ENCODE measurements around the gene HAAO.

HAAO gene

DNA sequence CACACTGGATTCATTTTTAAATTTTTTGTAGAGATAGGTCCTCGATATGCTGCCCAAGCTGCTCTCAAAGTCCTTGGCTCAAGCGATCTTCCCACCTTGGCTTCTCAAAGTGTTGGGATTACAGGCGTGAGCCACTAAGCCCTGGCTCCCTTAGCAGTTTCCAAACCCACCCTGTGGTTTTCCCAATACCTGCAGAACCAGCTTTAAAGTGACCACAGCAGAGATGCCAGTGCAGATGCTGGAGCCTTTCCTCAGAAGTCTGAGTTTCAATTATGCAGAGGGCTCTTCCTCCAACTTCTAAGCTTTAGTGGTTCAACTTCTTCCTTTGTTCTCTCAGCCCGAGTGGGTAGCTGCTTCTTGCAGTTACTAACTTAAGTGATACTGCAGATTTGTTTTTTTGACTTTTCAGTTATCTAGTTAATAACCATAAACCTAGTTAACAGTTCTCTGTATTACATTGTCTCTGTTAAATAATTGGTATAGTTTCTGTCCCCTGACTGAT, 8.1 kb upstream of the HAAO start:
- H3K4me3 ChIP-seq (ENCODE audit: low read depth, low read length), result no peak overlapping the region
- TF ChIP-seq, protein P1, sequence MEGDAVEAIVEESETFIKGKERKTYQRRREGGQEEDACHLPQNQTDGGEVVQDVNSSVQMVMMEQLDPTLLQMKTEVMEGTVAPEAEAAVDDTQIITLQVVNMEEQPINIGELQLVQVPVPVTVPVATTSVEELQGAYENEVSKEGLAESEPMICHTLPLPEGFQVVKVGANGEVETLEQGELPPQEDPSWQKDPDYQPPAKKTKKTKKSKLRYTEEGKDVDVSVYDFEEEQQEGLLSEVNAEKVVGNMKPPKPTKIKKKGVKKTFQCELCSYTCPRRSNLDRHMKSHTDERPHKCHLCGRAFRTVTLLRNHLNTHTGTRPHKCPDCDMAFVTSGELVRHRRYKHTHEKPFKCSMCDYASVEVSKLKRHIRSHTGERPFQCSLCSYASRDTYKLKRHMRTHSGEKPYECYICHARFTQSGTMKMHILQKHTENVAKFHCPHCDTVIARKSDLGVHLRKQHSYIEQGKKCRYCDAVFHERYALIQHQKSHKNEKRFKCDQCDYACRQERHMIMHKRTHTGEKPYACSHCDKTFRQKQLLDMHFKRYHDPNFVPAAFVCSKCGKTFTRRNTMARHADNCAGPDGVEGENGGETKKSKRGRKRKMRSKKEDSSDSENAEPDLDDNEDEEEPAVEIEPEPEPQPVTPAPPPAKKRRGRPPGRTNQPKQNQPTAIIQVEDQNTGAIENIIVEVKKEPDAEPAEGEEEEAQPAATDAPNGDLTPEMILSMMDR (IDR thresholded peaks at IDR 0.05; ENCODE audit: control insufficient read depth, extremely low read depth, insufficient read depth), result no peak
- DNase-seq (ENCODE audit: low read depth), result no peak

DNA sequence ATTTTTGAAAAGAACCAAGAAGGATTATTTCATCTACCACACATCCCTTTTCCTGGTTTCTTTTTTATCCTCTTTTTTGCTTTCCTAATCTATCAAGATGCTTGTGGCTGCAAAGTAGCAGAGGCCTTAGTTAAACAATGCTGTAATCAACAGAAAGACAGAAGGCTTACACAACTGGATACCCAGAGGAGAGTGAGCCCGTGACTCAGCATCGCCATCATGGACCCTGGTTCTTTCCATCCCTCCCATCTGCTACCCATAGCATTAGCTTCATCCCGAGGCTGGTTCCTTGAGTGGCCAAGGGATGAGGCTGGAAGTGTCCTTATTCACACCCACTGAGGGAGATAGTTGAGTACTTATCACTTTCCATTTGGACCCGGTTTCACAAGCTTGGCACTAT, 7.5 kb upstream of the HAAO start:
- no peak overlapping the region for H3K4me3 ChIP-seq (ENCODE audit: low read depth, low read length)
- no peak for DNase-seq (ENCODE audit: low read depth)
- TF ChIP-seq, protein P1 (IDR thresholded peaks at IDR 0.05; ENCODE audit: control insufficient read depth, extremely low read depth, insufficient read depth), result no peak

DNA sequence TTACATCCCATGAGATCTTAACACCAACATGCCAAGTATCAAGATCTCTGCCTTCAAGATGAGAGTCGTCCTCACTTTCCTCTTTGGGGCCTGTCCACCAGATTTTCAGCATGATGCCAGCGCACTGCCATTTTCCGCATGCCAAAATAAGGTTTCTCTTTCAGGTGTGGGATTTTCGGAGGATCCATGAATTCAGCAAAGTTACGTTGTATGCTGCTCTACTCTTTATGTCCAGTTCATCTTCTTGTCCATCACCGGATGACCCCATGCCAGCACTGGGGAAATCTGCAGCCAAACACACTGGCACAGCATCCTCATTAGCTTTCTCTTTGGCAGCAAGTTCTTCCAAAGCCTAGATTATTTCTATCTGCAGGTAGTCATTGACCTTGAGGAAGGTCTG, 4.9 kb upstream of the HAAO start:
- H3K4me3 ChIP-seq (ENCODE audit: low read depth, low read length), result no peak overlapping the region
- DNase-seq (ENCODE audit: low read depth), result no peak

DNA sequence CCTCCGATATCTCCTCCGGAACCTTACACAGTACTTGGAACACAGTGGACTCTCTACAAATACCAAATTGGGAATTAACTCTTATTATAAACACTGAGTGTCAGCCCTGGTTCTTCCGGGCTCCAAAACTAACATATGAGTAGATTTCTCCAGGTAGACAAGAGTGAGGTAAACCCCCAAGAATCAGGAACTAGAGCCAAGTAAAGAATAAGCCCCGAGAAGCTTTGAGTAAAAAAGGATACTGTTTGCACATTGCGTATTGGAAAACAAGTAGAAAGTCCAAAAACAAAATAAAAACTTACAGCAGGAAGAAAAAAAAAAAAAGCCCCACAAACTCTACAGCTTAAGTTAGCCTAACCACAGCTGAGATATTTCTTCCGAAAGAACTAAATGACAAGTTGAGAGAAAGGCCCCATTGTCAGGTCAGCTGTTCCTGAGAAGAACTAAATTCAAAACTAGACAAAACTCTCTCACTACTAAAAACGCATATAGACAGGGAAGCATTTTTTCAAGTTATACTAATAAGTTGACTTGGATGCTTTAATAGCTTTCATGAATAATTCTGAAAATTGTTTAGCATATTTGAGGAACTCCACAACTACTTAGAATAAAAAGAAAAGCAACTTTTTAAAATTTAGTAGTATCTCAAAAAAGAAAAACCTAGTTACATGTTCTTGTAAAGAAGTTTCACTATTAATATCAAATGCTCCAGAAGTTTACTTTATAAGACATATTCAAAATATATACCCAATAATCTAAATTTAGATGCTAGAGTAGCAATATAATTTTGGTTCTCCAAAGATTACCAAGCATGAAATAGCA, 4.3 kb upstream of the HAAO start:
- TF ChIP-seq, protein P1 (IDR thresholded peaks at IDR 0.05; ENCODE audit: control insufficient read depth, extremely low read depth, insufficient read depth), result no peak
- DNase-seq (ENCODE audit: low read depth), result no peak
- no peak overlapping the region for H3K4me3 ChIP-seq (ENCODE audit: low read depth, low read length)

More for the DNA sequence above, 4.9 kb upstream of the HAAO start:
- TF ChIP-seq, protein P1 (IDR thresholded peaks at IDR 0.05; ENCODE audit: control insufficient read depth, extremely low read depth, insufficient read depth), result no peak

DNA sequence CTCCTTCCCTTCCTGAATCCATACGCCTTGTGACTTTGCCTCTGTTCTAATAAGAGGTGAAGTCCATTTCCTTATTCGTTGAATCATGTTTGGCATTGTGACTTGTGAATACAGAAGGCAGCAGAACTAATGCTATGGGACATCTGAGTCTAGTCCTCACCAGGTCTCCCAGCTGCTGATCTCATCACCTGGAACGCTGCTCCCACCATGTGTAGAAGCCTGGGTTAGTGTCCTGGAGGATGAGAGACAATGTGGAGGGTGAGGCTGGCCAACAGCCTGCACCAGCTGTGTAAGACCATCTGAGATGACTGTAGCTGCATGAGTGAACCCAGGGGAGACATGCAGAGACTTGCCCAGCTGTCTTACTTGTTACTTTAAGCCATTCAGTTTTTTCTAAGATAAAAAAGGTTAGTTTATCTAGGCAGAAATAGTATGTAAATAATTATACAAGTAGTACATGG, 3.5 kb upstream of the HAAO start:
- TF ChIP-seq, protein P1 (IDR thresholded peaks at IDR 0.05; ENCODE audit: control insufficient read depth, extremely low read depth, insufficient read depth), result no peak
- DNase-seq (ENCODE audit: low read depth), result no peak
- no peak overlapping the region for H3K4me3 ChIP-seq (ENCODE audit: low read depth, low read length)

DNA sequence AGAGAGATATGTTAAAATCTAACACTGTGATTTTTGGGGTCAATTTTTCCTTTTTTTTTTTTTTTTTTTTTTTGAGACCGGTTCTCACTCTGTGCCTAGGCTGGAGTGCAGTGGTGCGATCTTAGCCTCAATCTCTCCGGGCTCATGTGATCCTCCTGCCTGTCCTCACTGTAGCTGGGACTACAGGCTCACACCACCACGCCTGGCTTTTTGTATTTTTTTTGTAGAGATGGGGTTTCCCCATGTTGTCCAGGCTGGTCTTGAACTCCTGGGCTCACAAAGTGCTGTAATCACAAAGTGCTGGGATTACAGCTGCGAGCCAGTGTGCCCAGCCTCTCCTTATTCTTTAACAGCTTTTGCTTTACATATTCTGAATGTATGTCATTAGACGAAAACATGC, 2.9 kb upstream of the HAAO start:
- no peak for DNase-seq (ENCODE audit: low read depth)
- TF ChIP-seq, protein P1 (IDR thresholded peaks at IDR 0.05; ENCODE audit: control insufficient read depth, extremely low read depth, insufficient read depth), result no peak
- H3K4me3 ChIP-seq (ENCODE audit: low read depth, low read length), result no peak overlapping the region

All from LNCaP clone FGC (cell line).